H9 (cell line): ENCODE results near the gene ALB. TPM values are rescaled to one million over a fixed set of nuclear protein-coding genes. Genes with fewer than 3 reads are reported as not detected.
A peak's percentile ranks its signal among the peaks of the same experiment; 100 is the strongest.

Source experiments
- DNase-seq: peaks from one replicate; pipeline ENCODE4 v3.0.0-alpha.2; 2017
- H2AFZ ChIP-seq: one replicate; pipeline ENCODE4 v1.6.1; 2013; ENCODE audit warnings: mild to moderate bottlenecking, low read length, control low read depth, moderate library complexity
- H2AK5ac ChIP-seq: 2 replicates; pipeline ENCODE4 v1.6.1; 2013; ENCODE audit warnings: low read length, control low read depth, mixed read lengths; ENCODE audit not compliant: insufficient read length
- H2BK120ac ChIP-seq: one replicate; pipeline ENCODE4 v1.6.1; 2013; ENCODE audit warnings: low read depth, mild to moderate bottlenecking, low read length, control low read depth, inconsistent platforms; ENCODE audit not compliant: poor library complexity, severe bottlenecking
- H2BK12ac ChIP-seq: 2 replicates; pipeline ENCODE4 v1.6.1; 2013; ENCODE audit warnings: low read length, control low read depth, mixed read lengths, low read depth; ENCODE audit not compliant: insufficient read length
- H2BK15ac ChIP-seq: 2 replicates; pipeline ENCODE4 v1.6.1; 2013; ENCODE audit warnings: low read depth, low read length, control low read depth
- H2BK20ac ChIP-seq: one replicate; pipeline ENCODE4 v1.6.1; 2013; ENCODE audit warnings: low read depth, mild to moderate bottlenecking, low read length, control low read depth, inconsistent platforms; ENCODE audit not compliant: poor library complexity, severe bottlenecking
- H2BK5ac ChIP-seq: 2 replicates; pipeline ENCODE4 v1.6.1; 2013; ENCODE audit warnings: low read length, control low read depth, mixed read lengths; ENCODE audit not compliant: insufficient read length
- H3K14ac ChIP-seq: 2 replicates; pipeline ENCODE4 v1.6.1; 2013; ENCODE audit warnings: low read length, control low read depth; ENCODE audit not compliant: insufficient read depth
- H3K18ac ChIP-seq: 2 replicates; pipeline ENCODE4 v1.6.1; 2013; ENCODE audit warnings: low read depth, mild to moderate bottlenecking, mixed read lengths, low read length, control low read depth; ENCODE audit not compliant: insufficient read length
- H3K23ac ChIP-seq: 2 replicates; pipeline ENCODE4 v1.6.1; 2013; ENCODE audit warnings: low read length, control low read depth, mixed read lengths, low read depth; ENCODE audit not compliant: insufficient read length
- H3K23me2 ChIP-seq: 2 replicates; pipeline ENCODE4 v1.6.1; 2013; ENCODE audit warnings: low read depth, mild to moderate bottlenecking, mixed read lengths, low read length, control low read depth; ENCODE audit not compliant: insufficient read length, poor library complexity, severe bottlenecking
- H3K27ac ChIP-seq: 2 replicates; pipeline ENCODE4 v1.5.1; 2013; ENCODE audit warnings: low read length, control low read depth, mixed read lengths, low read depth; ENCODE audit not compliant: insufficient read length
- H3K27me3 ChIP-seq: 2 replicates; pipeline ENCODE4 v1.6.1; 2013; ENCODE audit warnings: low read length, control low read depth, inconsistent platforms; ENCODE audit not compliant: insufficient read depth
- H3K4ac ChIP-seq: 2 replicates; pipeline ENCODE4 v1.6.1; 2013; ENCODE audit warnings: low read depth, mild to moderate bottlenecking, control low read depth, inconsistent platforms, low read length, moderate library complexity
- H3K4me1 ChIP-seq: 2 replicates; pipeline ENCODE4 v1.6.1; 2013; ENCODE audit warnings: low read length, control low read depth, inconsistent platforms; ENCODE audit not compliant: insufficient read depth
- H3K4me2 ChIP-seq: 2 replicates; pipeline ENCODE4 v1.6.1; 2013; ENCODE audit warnings: low read length, control low read depth, mixed read lengths; ENCODE audit not compliant: insufficient read length, insufficient read depth
- H3K56ac ChIP-seq: 2 replicates; pipeline ENCODE4 v1.6.1; 2013; ENCODE audit warnings: low read depth, mild to moderate bottlenecking, mixed read lengths, low read length, control low read depth; ENCODE audit not compliant: insufficient read length
- H3K79me1 ChIP-seq: 2 replicates; pipeline ENCODE4 v1.6.1; 2013; ENCODE audit warnings: low read depth, mild to moderate bottlenecking, moderate library complexity, low read length, control low read depth, inconsistent platforms; ENCODE audit not compliant: insufficient read depth, poor library complexity, severe bottlenecking
- H3K79me2 ChIP-seq: 2 replicates; pipeline ENCODE4 v1.6.1; 2013; ENCODE audit warnings: low read length, control low read depth, inconsistent platforms; ENCODE audit not compliant: insufficient read depth
- H3K9ac ChIP-seq: 2 replicates; pipeline ENCODE4 v1.6.1; 2013; ENCODE audit warnings: low read length, control low read depth, mixed read lengths; ENCODE audit not compliant: insufficient read length; ENCODE audit errors: extremely low read depth
- H3K9me3 ChIP-seq: one replicate; pipeline ENCODE4 v1.6.1; 2013; ENCODE audit warnings: low read depth, low read length, inconsistent platforms; ENCODE audit not compliant: control insufficient read depth
- H3T11ph ChIP-seq: one replicate; pipeline ENCODE4 v1.6.1; 2013; ENCODE audit warnings: mild to moderate bottlenecking, low read length, control low read depth, inconsistent platforms
- H4K20me1 ChIP-seq: one replicate; pipeline ENCODE4 v1.6.1; 2013; ENCODE audit not compliant: control insufficient read depth, insufficient read length, insufficient read depth
- H4K5ac ChIP-seq: 2 replicates; pipeline ENCODE4 v1.6.1; 2013; ENCODE audit warnings: low read depth, mild to moderate bottlenecking, mixed read lengths, low read length, control low read depth; ENCODE audit not compliant: insufficient read length
- H4K8ac ChIP-seq: replicated peaks from 2 replicates; pipeline ENCODE4 v1.6.1; 2013; ENCODE audit warnings: low read length, control low read depth, mixed read lengths, low read depth; ENCODE audit not compliant: insufficient read length
- H4K91ac ChIP-seq: 2 replicates; pipeline ENCODE4 v1.6.1; 2013; ENCODE audit warnings: low read depth, mild to moderate bottlenecking, moderate library complexity, mixed read lengths, low read length, control low read depth; ENCODE audit not compliant: insufficient read length
- H3K27ac Mint-ChIP-seq, 3 experiments: 2 replicates in 2 of 3; 3 replicates in 1 of 3; pipeline ENCODE4 v1.8.0; 2020 to 2021; ENCODE audit warnings: mixed read lengths in 3 of 3, mild to moderate bottlenecking in 1 of 3, moderate library complexity in 1 of 3
- H3K27me3 Mint-ChIP-seq: 2 replicates; pipeline ENCODE4 v1.8.0; 2021; ENCODE audit warnings: low read depth, mild to moderate bottlenecking, moderate library complexity, mixed read lengths
- H3K36me3 Mint-ChIP-seq, 3 experiments: 2 replicates in 2 of 3; 3 replicates in 1 of 3; pipeline ENCODE4 v1.8.0; 2020 to 2021; ENCODE audit warnings: low read depth in 3 of 3, mixed read lengths in 3 of 3; ENCODE audit not compliant: insufficient read depth in 1 of 3
- H3K4me1 Mint-ChIP-seq, 2 experiments: 2 replicates each; pipeline ENCODE4 v1.8.0; 2020; ENCODE audit warnings: mixed read lengths in 2 of 2
- H3K4me3 Mint-ChIP-seq, 2 experiments: 2 replicates in 1 of 2; 3 replicates in 1 of 2; pipeline ENCODE4 v1.8.0; 2020 to 2021; ENCODE audit warnings: mild to moderate bottlenecking in 2 of 2, mixed read lengths in 2 of 2, moderate library complexity in 1 of 2
- H3K9me3 Mint-ChIP-seq, 2 experiments: 2 replicates in 1 of 2; 3 replicates in 1 of 2; pipeline ENCODE4 v1.8.0; 2020; ENCODE audit warnings: mild to moderate bottlenecking in 2 of 2, mixed read lengths in 2 of 2, moderate library complexity in 1 of 2
- CTCF ChIP-seq: fragments of 200-600 bp; sonication (generic); conservative IDR thresholded peaks from 3 replicates; pipeline ENCODE4 v1.8.0; 2021; ENCODE audit warnings: antibody characterized with exemption, mild to moderate bottlenecking
- WGBS: extraction: QIAGEN DNeasy Blood & Tissue Kit; methylation state at CpG from one replicate; pipeline ENCODE4 v1.1.7; 2013; ENCODE audit warnings: missing lambda C conversion rate, low lambda C conversion rate, mixed read lengths; ENCODE audit not compliant: insufficient read length; ENCODE audit errors: extremely low coverage; 5-methylcytosine and 5-hydroxymethylcytosine counted together
- total RNA-seq: library from RNA; stranded (reverse); gene quantifications from 2 replicates; pipeline ENCODE4 v1.2.1, GENCODE V29; 2021

The ALB gene
- total RNA-seq, 1 experiment from 2014 or later = not detected

DNA sequence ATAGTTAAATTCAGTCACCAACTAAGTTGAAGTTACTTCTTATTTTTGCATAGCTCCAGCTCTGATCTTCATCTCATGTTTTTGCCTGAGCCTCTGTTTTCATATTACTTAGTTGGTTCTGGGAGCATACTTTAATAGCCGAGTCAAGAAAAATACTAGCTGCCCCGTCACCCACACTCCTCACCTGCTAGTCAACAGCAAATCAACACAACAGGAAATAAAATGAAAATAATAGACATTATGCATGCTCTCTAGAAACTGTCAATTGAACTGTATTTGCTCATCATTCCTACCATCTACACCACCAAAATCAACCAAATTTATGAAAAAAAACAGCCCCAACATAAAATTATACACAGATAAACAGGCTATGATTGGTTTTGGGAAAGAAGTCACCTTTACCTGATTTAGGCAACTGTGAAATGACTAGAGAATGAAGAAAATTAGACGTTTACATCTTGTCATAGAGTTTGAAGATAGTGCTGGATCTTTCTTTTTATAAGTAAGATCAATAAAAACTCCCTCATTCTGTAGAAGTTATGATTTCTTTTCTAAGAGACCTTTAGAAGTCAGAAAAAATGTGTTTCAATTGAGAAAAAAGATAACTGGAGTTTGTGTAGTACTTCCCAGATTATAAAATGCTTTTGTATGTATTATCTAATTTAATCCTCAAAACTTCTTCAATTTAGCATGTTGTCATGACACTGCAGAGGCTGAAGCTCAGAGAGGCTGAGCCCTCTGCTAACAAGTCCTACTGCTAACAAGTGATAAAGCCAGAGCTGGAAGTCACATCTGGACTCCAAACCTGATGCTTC, 7.0 kb downstream of the ALB start:
- DNase-seq = no peak
- H3K36me3 Mint-ChIP-seq = no peaks in the 10 kb centered on the region

More for the DNA sequence above, 7.0 kb downstream of the ALB start:
- no peak overlapping the region for H3K27ac ChIP-seq
- no peaks in the 10 kb centered on the region for H3K27me3 Mint-ChIP-seq
- H3K14ac ChIP-seq = no peak overlapping the region
- H3K4me2 ChIP-seq = no peak overlapping the region
- H3K9me3 Mint-ChIP-seq = no peaks in the 10 kb centered on the region
- no peak overlapping the region for H3K18ac ChIP-seq
- no CpG with 5 or more reads among the region's 3 CpGs for WGBS
- no peak overlapping the region for H2BK120ac ChIP-seq
- 0 out of 2 replicates have a peak, but pooled peaks cover 2% of the 10 kb centered on the region for H3K4me1 ChIP-seq
- H3K9ac ChIP-seq = no peak overlapping the region
- no peaks in the 10 kb centered on the region for H4K20me1 ChIP-seq
- H3K23ac ChIP-seq = no peak overlapping the region
- H2BK20ac ChIP-seq = no peak overlapping the region
- no peak overlapping the region for H2AFZ ChIP-seq
- no peak overlapping the region for H4K8ac ChIP-seq
- no peak overlapping the region for H3T11ph ChIP-seq
- no peak overlapping the region for H3K4ac ChIP-seq
- no peaks in the 10 kb centered on the region for H3K79me1 ChIP-seq
- no peaks in the 10 kb centered on the region for H3K9me3 ChIP-seq
- no peak for TF ChIP-seq CTCF
- peaks cover 14 to 17% of the 10 kb centered on the region in 2 experiments for H3K4me1 Mint-ChIP-seq
- peak overlapping the region in 1 of 3 experiments; percentile 7; a peak in 1 of 7 replicates for H3K27ac Mint-ChIP-seq
- H4K91ac ChIP-seq = no peak overlapping the region
- H2BK5ac ChIP-seq = no peak overlapping the region
- H2AK5ac ChIP-seq = no peak overlapping the region
- H3K27me3 ChIP-seq = no peaks in the 10 kb centered on the region
- H2BK12ac ChIP-seq = no peak overlapping the region
- no peak overlapping the region for H3K56ac ChIP-seq
- H3K23me2 ChIP-seq = no peaks in the 10 kb centered on the region
- H2BK15ac ChIP-seq = no peak overlapping the region
- H3K4me3 Mint-ChIP-seq = no peak overlapping the region
- H4K5ac ChIP-seq = no peak overlapping the region
- no peaks in the 10 kb centered on the region for H3K79me2 ChIP-seq
